Hypothalamus (tissue), 51 donors: ENCODE results near the gene PBX4.
A peak's percentile ranks its signal among the peaks of the same experiment; 100 is the strongest.
"Not testable (repeated sequence)": the region's sequence is repeated elsewhere in the genome, so short reads cannot be mapped to it uniquely, and the experiment has no call there.

ENCODE experiments used
- DNase-seq, 51 donors: peaks; one replicate each; lab custom pipeline; 2025; lab: John Stamatoyannopoulos, UW

Gene PBX4

GRCh38 chr19:19628501-19629134, 10.1 kb upstream of the PBX4 start:
- DNase-seq: peak in 2 of 51 donors; percentile 13 to 17

GRCh38 chr19:19627621-19628500, 9.4 kb upstream of the PBX4 start, which contains the start of gene LPAR2:
TSS of gene LPAR2 (minus strand) at chr19:19628220. CDS start at chr19:19627275, 945 bp downstream.
- peak in 1 of 51 donors; percentile 23 for DNase-seq

- no peak for DNase-seq
Measured at GRCh38 chr19:19626516-19627472, 8.3 kb upstream of the PBX4 start.

GRCh38 chr19:19624032-19624570, 5.6 kb upstream of the PBX4 start:
- no peak for DNase-seq

- no peak for DNase-seq
Measured at GRCh38 chr19:19623383-19623782, 4.9 kb upstream of the PBX4 start.

GRCh38 chr19:19619849-19620210, 1.3 kb upstream of the PBX4 start:
- no peak for DNase-seq

GRCh38 chr19:19619181-19619848, 828 bp upstream of the PBX4 start:
- DNase-seq: no peak

GRCh38 chr19:19615086-19615485, 3.4 kb downstream of the PBX4 start:
- DNase-seq: no peak

GRCh38 chr19:19613506-19613905, 5.0 kb downstream of the PBX4 start:
- no peak for DNase-seq

- no peak for DNase-seq
Measured at GRCh38 chr19:19610376-19611202, 7.9 kb downstream of the PBX4 start.

- DNase-seq: not testable (repeated sequence)
Measured at GRCh38 chr19:19606686-19607085, 11.8 kb downstream of the PBX4 start.

GRCh38 chr19:19606021-19606420, 12.5 kb downstream of the PBX4 start:
- no peak for DNase-seq

GRCh38 chr19:19602713-19603324, 15.7 kb downstream of the PBX4 start:
- DNase-seq: no peak

GRCh38 chr19:19602136-19602712, 16.3 kb downstream of the PBX4 start:
- no peak for DNase-seq

GRCh38 chr19:19600793-19601330, 17.6 kb downstream of the PBX4 start:
- no peak for DNase-seq

- not testable (repeated sequence) for DNase-seq
Measured at GRCh38 chr19:19598728-19599451, 19.6 kb downstream of the PBX4 start.

GRCh38 chr19:19597809-19598306, 20.6 kb downstream of the PBX4 start:
- no peak for DNase-seq
